DMS 273 treated with DMSO at 0.1 percent for 48 hours (cell line): Measurements from ENCODE around the gene UPF3B.
"Not testable (repeated sequence)": the region's sequence is repeated elsewhere in the genome, so short reads cannot be mapped to it uniquely, and the experiment has no call there.

Experiments used
- DNase-seq: peaks from one replicate; lab custom pipeline; 2025; lab: John Stamatoyannopoulos, UW

The UPF3B gene

GRCh38 chrX:119852382-119853353 is at the start of gene UPF3B:
Gene UPF3B (minus strand): TSS chrX:119852963. CDS start chrX:119852928, 35 bp downstream.
- DNase-seq, result peak; percentile 98

- no peak for DNase-seq
These were observed 48.2 kb upstream of the UPF3B start for GRCh38 chrX:119900976-119901375.

GRCh38 chrX:119899125-119899524 is 46.4 kb upstream of the UPF3B start:
- DNase-seq, result no peak

- peak; percentile 34 for DNase-seq
These were observed 43.1 kb upstream of the UPF3B start, which contains the start of gene AKAP14 for GRCh38 chrX:119895843-119896326. Gene AKAP14 (plus strand): TSS chrX:119895893. CDS start chrX:119903224, 7,331 bp downstream.

GRCh38 chrX:119891961-119892692 is 39.4 kb upstream of the UPF3B start:
- not testable (repeated sequence) for DNase-seq

GRCh38 chrX:119890626-119891025 is 37.9 kb upstream of the UPF3B start:
- DNase-seq, result not testable (repeated sequence)

- DNase-seq, result peak; percentile 21
These were observed 35.1 kb upstream of the UPF3B start for GRCh38 chrX:119887721-119888425.

- no peak for DNase-seq
These were observed 33.0 kb upstream of the UPF3B start for GRCh38 chrX:119885554-119886428.

- peak; percentile 40 for DNase-seq
These were observed 28.0 kb upstream of the UPF3B start for GRCh38 chrX:119880552-119881437.

GRCh38 chrX:119880076-119880475 is 27.3 kb upstream of the UPF3B start:
- DNase-seq, result no peak

- DNase-seq, result no peak
These were observed 26.0 kb upstream of the UPF3B start for GRCh38 chrX:119878740-119879139.

- peak; percentile 48 for DNase-seq
These were observed 19.0 kb upstream of the UPF3B start, which contains the start of the genes NDUFA1 and RNF113A for GRCh38 chrX:119871599-119872395. Gene NDUFA1 (plus strand): TSS chrX:119871832. CDS start chrX:119871912, 80 bp downstream. Gene RNF113A (minus strand): TSS chrX:119871733. CDS start chrX:119871613, 120 bp downstream.

GRCh38 chrX:119871245-119871598 is 18.5 kb upstream of the UPF3B start:
- no peak for DNase-seq

GRCh38 chrX:119870626-119871131 is 17.9 kb upstream of the UPF3B start:
- DNase-seq, result no peak

GRCh38 chrX:119853444-119853843 is 681 bp upstream of the UPF3B start:
- no peak for DNase-seq

- no peak for DNase-seq
These were observed 18.9 kb downstream of the UPF3B start for GRCh38 chrX:119833905-119834304.

GRCh38 chrX:119828446-119828845 is 24.3 kb downstream of the UPF3B start:
- no peak for DNase-seq

GRCh38 chrX:119826399-119826959 is 26.3 kb downstream of the UPF3B start:
- no peak for DNase-seq
